HL-60 (cell line): ENCODE data around the gene SEPTIN1.

ENCODE experiments used
- DNase-seq, 2 experiments: peaks; one replicate each; pipeline ENCODE4 v3.0.0-alpha.2; 2010 to 2020; ENCODE audit warnings: low read depth in 1 of 2, low spot score in 1 of 2
- H3K27ac ChIP-seq: fragments of 250-450 bp; sonication (Bioruptor Pico); replicated peaks from 2 replicates; pipeline ENCODE4 v1.5.1; 2020; ENCODE audit warnings: mild to moderate bottlenecking, moderate library complexity
- H3K27me3 ChIP-seq: fragments of 250-450 bp; sonication (Bioruptor Pico); 2 replicates; pipeline ENCODE4 v1.5.1; 2021; ENCODE audit warnings: mild to moderate bottlenecking, moderate library complexity; ENCODE audit not compliant: insufficient read depth, poor library complexity, severe bottlenecking
- H3K4me3 ChIP-seq: replicated peaks from 2 replicates; pipeline ENCODE4 v1.5.1; 2011; ENCODE audit warnings: mild to moderate bottlenecking, control low read depth, low read length; ENCODE audit not compliant: insufficient read depth
- CTCF ChIP-seq: IDR thresholded peaks from one replicate; pipeline ENCODE4 v1.5.1; 2011; ENCODE audit warnings: low read length, control low read depth, inconsistent platforms; ENCODE audit not compliant: insufficient read depth
- GABPA ChIP-seq: IDR thresholded peaks from 2 replicates; pipeline ENCODE4 v1.6.1; 2012; ENCODE audit warnings: low read depth
- POLR2AphosphoS5 ChIP-seq: IDR thresholded peaks from 2 replicates; pipeline ENCODE4 v1.6.1; 2012; ENCODE audit warnings: low read depth
- REST ChIP-seq: IDR thresholded peaks from 2 replicates; pipeline ENCODE4 v1.6.1; 2012; ENCODE audit warnings: low read depth; ENCODE audit not compliant: insufficient replicate concordance
- SPI1 ChIP-seq: IDR thresholded peaks from 2 replicates; pipeline ENCODE4 v1.6.1; 2012; ENCODE audit warnings: low read depth, mild to moderate bottlenecking, borderline replicate concordance

The SEPTIN1 gene

GRCh38 chr16:30369938-30370455 lies 12.4 kb downstream of the SEPTIN1 start:
- Histone ChIP-seq H3K27me3 (no peaks in the 10 kb centered on the region), H3K4me3 (peak overlapping the region; percentile 94), H3K27ac (peak overlapping the region; percentile 63; the same call in 1 of the 2 replicates)
- TF ChIP-seq REST (no peak), SPI1 (no peak), POLR2AphosphoS5 (no peak), GABPA (no peak), CTCF (no peak)
- no peak for DNase-seq

- Histone ChIP-seq H3K4me3 (peak overlapping the region; percentile 94), H3K27ac (peak overlapping the region; percentile 63), H3K27me3 (no peaks in the 10 kb centered on the region)
- no peak for TF ChIP-seq POLR2AphosphoS5
- TF ChIP-seq CTCF: no peak
- TF ChIP-seq REST: no peak
- TF ChIP-seq SPI1: no peak
- no peak for TF ChIP-seq GABPA
- no peak for DNase-seq
Measured at GRCh38 chr16:30369091-30369937, 13.0 kb downstream of the SEPTIN1 start.

- TF ChIP-seq REST (no peak), CTCF (no peak), POLR2AphosphoS5 (0 out of 2 replicates have a peak, but pooled peaks have one; percentile 21), SPI1 (no peak), GABPA (no peak)
- H3K4me3 ChIP-seq: peak overlapping the region; percentile 94
- DNase-seq: no peak
- no peaks in the 10 kb centered on the region for H3K27me3 ChIP-seq
- peak overlapping the region; percentile 63 for H3K27ac ChIP-seq
Measured at GRCh38 chr16:30368792-30369090, 13.6 kb downstream of the SEPTIN1 start.
